ENCODE measurements around the gene BMP4.
"Not testable (repeated sequence)": the region's sequence is repeated elsewhere in the genome, so short reads cannot be mapped to it uniquely, and the experiment has no call there.

DNA sequence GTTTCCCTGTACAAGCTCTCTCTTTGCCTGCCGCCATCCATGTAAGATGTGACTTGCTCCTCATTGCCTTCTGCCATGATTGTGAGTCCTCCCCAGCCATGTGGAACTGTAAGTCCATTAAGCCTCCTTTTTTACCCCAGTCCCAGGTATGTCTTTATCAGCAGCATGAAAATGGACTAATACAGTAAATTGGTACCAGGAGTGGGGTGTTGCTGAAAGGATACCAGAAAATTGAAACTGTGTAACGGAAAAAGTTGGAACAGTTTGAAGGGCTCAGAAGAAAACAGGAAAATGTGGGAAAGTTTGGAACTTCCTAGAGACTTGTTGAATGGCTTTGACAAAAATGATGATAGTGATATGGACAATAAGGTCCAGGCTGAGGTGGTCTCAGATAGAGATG is 28.3 kb upstream of the BMP4 start:
- TF ChIP-seq, protein P1, sequence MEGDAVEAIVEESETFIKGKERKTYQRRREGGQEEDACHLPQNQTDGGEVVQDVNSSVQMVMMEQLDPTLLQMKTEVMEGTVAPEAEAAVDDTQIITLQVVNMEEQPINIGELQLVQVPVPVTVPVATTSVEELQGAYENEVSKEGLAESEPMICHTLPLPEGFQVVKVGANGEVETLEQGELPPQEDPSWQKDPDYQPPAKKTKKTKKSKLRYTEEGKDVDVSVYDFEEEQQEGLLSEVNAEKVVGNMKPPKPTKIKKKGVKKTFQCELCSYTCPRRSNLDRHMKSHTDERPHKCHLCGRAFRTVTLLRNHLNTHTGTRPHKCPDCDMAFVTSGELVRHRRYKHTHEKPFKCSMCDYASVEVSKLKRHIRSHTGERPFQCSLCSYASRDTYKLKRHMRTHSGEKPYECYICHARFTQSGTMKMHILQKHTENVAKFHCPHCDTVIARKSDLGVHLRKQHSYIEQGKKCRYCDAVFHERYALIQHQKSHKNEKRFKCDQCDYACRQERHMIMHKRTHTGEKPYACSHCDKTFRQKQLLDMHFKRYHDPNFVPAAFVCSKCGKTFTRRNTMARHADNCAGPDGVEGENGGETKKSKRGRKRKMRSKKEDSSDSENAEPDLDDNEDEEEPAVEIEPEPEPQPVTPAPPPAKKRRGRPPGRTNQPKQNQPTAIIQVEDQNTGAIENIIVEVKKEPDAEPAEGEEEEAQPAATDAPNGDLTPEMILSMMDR (IDR thresholded peaks at IDR 0.05), result not testable (repeated sequence)
- not testable (repeated sequence) for TF ChIP-seq TCF7L2 (IDR thresholded peaks at IDR 0.05; ENCODE audit: low read depth, low read length); SIN3A (IDR thresholded peaks at IDR 0.05; ENCODE audit: borderline replicate concordance, insufficient read depth, low read depth, low read length); POLR2AphosphoS5 (IDR thresholded peaks at IDR 0.05; ENCODE audit: low read depth, low read length)
